Adipose tissue (tissue), 3 donors: ENCODE measurements around the gene MAPT. TPM values are rescaled to one million over a fixed set of nuclear protein-coding genes. Genes with fewer than 3 reads are reported as not detected.

Experiments used
- H3K27ac ChIP-seq: one replicate; pipeline ENCODE4 v1.5.1; 2013; ENCODE audit warnings: low read depth, low read length
- WGBS, 3 donors: extraction: QIAGEN DNeasy Blood & Tissue Kit; methylation state at CpG; one replicate each; pipeline ENCODE4 v1.1.7; 2013; 5-methylcytosine and 5-hydroxymethylcytosine counted together
- polyA plus RNA-seq, 3 donors: library from polyadenylated mRNA; stranded (reverse); fragments of 200-250 nt; gene quantifications; one replicate each; pipeline ENCODE4 v1.2.3, GENCODE V29; 2013
- donor health status: healthy with polysubstance abuse.
- donor health status: Bipolar disorder and iron deficiency.
- donor health status: healthy.

Gene MAPT
- polyA plus RNA-seq, 3 donors: 1.5 to 7.8 (median 4.6) TPM

DNA sequence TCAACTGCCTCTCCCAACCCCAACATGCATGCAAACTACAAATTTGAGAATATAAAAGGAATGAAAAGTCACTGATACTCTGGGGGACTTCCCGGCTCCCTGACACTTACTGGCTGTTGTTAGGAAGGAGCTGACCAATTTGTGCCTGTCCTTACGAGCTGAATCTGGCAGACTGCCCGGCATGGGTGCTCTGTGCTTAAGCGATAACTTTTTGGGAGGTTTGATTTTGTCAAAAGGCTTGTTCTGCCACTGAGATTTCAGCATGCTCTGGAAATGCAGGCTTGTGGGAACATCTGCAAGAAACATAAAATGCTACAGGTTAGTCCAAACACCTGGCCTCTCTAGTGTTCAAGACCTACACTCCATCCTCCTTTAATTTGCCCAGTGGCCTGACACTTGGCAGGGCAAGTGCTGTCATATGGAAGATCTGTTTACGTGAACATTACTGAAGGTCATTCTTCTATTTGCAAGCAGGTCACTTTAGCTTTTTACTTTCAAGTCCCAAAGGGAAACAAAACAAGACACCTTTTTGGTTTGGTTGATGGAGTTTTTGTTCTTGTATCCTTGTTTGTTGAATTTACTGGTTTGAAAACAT is 145.3 kb downstream of the MAPT start:
- 32 to 75% (median 72%) methylated on average over 5 of the region's 5 CpGs for WGBS, 3 donors

GRCh38 chr17:46042246-46042645 is 147.9 kb downstream of the MAPT start:
- no peak overlapping the region for H3K27ac ChIP-seq
- WGBS, 3 donors: 29 to 93% (median 85%) methylated on average over 2 of the region's 2 CpGs

More for the DNA sequence above, 145.3 kb downstream of the MAPT start:
- H3K27ac ChIP-seq: no peak overlapping the region

GRCh38 chr17:46042925-46043324 is 148.6 kb downstream of the MAPT start:
- H3K27ac ChIP-seq: no peak overlapping the region
- 30 to 71% (median 66%) methylated on average over 3 of the region's 3 CpGs for WGBS, 3 donors

- WGBS, 3 donors: 82 to 93% (median 91%) methylated on average over 3 of the region's 3 CpGs
Observed at GRCh38 chr17:46043606-46044005, 149.3 kb downstream of the MAPT start.

DNA sequence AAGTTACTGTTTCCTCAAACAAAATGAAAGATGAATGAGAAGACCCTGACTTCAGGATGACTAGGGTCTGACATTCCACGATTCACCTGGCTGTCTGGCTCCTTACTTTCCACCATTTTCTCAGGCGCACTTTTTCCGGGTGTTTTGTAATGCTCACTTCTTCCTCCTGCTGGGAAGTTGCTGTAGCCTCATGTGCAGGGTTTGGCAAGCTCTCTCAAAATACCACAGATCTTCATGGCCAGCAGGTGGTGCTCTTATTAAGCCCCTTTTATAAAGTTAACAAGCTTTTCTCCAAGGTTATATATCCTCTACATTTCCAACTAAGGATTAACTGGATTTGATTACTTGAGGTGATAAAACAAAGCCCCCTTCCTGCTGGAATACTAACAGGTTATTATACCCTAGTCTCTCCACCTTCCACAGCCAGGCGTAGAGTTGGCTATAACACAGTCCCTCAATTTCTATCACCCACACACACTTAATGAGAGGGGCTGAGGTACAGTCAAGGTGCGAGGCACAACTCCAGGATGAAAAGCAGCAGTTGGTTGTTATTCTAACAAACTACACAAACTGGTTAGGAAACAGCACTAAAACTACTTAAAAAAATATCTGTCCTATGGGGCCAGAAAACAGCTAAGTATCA is 150.1 kb downstream of the MAPT start:
- H3K27ac ChIP-seq: no peak overlapping the region
- 37 to 39% (median 37%) methylated on average over 5 of the region's 5 CpGs for WGBS, 3 donors

More at GRCh38 chr17:46043606-46044005, 149.3 kb downstream of the MAPT start:
- H3K27ac ChIP-seq: no peak overlapping the region

DNA sequence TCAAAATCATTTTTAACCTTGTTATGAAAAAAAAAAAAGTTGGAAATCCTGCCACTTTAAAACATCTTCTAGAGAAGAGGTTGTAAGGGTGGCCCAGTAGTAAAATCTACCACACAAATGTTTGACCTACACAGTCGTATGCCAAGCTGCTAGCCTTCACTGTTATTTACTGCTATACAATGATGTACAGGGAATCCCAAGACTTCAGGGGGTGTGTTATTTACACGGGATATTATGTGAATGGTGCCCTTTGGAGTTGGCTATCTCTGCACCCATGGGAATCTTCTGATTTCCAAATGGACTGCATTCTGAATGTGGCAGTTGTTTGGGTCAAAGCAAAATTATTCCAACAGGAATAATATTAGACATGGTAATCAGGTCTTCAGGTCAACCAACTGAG is 150.6 kb downstream of the MAPT start:
- H3K27ac ChIP-seq: no peak overlapping the region
- 35 to 80% (median 56%) methylated on average over 2 of the region's 2 CpGs for WGBS, 3 donors

DNA sequence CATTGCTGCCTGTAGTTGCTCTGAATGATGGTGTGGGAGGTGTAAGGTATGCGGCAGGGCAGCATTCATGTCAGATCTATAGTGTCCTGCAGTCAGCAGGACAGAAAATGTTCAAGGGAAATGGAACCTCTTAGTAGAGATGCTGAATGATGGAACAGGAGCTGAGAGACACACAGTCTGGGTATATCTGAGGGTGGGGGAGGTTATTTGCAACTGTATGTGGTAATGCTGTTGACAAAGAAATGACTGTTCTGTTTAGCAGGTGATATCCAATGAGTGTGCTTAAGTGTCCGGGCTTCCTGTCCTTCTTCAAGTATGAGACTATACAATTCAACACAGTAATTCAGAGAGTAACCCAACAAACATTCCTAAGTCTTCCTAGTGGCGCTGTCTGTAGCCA is 151.3 kb downstream of the MAPT start:
- H3K27ac ChIP-seq: no peak overlapping the region
- WGBS, 3 donors: 77 to 86% (median 83%) methylated on average over 3 of the region's 3 CpGs

DNA sequence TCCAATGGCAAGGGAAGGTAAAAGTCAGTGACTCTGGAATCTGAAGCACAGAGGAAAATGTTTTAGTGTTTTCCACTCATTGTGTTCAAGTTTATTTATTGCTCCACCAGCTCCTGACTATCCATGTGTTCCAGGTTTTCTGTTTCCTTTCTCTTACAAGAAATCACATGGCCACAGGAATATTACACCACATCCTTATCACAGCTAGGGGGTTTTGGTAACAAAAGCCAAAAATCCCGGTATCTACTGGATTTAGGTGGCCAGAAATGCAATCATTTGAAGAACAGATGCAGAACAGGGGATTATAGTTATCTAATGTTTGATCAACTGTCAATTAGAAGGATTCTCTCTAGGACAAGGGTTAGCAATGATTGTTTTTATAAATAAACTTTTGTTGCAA is 152.6 kb downstream of the MAPT start:
- WGBS, 3 donors: 26 to 28% (median 27%) methylated on average over 1 of the region's 1 CpG
- H3K27ac ChIP-seq: no peak overlapping the region

DNA sequence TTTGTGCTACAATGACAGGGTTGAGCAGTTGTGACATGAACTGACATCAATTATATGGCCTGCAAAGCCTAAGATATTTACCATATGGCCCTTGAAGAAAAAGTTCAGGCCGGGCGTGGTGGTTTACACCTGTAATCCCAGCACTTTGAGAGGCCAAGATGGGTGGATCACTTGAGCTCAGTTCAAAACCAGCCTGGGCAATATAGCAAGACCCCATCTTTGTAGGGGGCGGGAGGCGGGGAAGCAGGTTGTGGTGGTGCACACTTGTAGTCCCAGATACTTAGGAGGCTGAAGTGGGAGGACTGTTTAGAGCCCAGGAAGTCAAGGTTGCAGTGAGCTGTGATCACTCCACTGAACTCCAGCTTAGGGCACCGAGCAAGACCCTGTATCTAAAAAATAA is 153.0 kb downstream of the MAPT start:
- 96 to 99% (median 96%) methylated on average over 5 of the region's 5 CpGs for WGBS, 3 donors
- no peak overlapping the region for H3K27ac ChIP-seq

DNA sequence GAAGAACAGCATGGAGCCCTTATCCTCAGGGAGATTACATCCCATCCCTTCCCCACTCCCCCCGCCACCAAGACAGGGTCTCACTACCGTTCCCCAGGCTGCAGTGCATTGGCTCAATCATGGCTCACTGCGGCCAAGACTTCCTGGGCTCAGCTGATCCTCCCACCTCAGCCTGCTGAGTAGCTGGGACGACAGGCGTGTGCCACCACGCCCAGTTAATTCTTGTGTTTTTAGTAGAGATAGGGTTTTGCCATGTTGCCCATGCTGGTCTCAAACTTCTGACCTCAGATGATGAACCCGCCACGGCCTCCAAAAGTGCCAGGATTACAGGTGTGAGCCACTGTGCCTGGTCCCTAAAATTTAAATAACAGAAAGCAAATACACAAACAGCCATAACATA is 153.5 kb downstream of the MAPT start:
- no peak overlapping the region for H3K27ac ChIP-seq
- WGBS, 3 donors: 86 to 93% (median 90%) methylated on average over 8 of the region's 8 CpGs

- 93 to 96% (median 93%) methylated on average over 5 of the region's 5 CpGs for WGBS, 3 donors
- H3K27ac ChIP-seq: no peak overlapping the region
Observed at GRCh38 chr17:46049656-46050055, 155.3 kb downstream of the MAPT start.

- WGBS, 3 donors: 93 to 96% (median 95%) methylated on average over 8 of the region's 8 CpGs
- H3K27ac ChIP-seq: no peak overlapping the region
Observed at GRCh38 chr17:46053911-46054534, 159.7 kb downstream of the MAPT start.

GRCh38 chr17:46056800-46057304 is 162.5 kb downstream of the MAPT start:
- H3K27ac ChIP-seq: no peak overlapping the region
- 43 to 55% (median 45%) methylated on average over 4 of the region's 4 CpGs for WGBS, 3 donors

- 45 to 96% (median 94%) methylated on average over 4 of the region's 4 CpGs for WGBS, 3 donors
- H3K27ac ChIP-seq: no peak overlapping the region
Observed at GRCh38 chr17:46057366-46057765, 163.0 kb downstream of the MAPT start.

DNA sequence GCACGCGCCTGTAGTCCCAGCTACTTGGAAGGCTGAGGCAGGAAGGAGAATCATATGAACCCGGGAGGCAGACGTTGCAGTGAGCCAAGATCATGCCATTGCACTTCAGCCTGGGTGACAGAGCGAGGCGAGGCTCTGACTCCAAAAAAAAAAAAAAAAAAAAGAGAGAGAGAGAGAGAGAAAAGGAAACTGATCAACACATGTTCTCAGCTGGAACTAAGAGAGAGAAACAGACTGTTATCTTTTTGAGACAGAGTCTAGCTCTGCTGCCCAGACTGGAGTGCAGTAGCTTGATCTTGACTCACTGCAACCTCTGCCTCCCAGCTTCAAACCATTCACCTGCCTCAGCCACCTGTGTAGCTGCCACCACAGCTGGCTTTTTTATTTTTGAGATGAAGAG is 165.1 kb downstream of the MAPT start:
- no peak overlapping the region for H3K27ac ChIP-seq
- WGBS, 3 donors: 54 to 88% (median 80%) methylated on average over 6 of the region's 6 CpGs

DNA sequence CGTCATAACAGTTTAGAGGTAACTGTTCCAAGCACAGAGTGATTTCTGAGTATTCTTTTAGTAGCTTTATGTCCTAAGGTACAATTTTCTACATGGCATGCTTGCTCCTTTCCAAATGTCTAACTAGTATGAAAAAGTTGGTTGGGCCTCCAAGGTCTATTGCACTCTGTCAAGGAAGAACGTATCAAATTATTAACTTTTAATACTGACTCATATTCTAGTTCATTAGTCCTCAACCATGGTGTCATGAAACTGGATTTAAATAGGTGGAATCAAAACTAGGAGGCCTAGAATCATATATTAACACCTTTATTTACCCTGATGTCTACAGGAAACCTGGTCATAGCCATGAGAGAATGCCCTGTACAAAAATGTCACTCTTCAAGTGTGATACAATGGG is 166.1 kb downstream of the MAPT start:
- 59 to 84% (median 82%) methylated on average over 2 of the region's 2 CpGs for WGBS, 3 donors
- no peak overlapping the region for H3K27ac ChIP-seq

- no peak overlapping the region for H3K27ac ChIP-seq
- 93 to 97% (median 95%) methylated on average over 5 of the region's 5 CpGs for WGBS, 3 donors
Observed at GRCh38 chr17:46061435-46061834, 167.1 kb downstream of the MAPT start.

DNA sequence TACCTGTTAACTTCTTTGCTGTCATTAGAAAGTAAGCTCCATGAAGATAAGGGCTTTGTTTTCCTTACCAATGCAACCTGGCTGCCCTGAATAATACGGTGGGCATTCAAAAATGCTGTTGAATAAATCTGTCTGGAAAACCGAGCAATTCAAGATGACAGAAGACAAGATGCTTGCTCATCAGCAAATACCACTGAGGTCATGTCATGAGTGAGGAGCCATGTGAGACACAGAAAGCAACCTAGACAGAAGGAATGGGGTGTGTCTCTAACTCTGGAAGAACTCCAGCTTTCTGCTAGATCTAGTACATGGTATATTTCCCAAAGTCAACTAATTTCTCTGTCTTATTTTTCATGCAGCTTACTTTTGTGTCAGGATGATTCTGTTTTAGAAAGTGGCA is 168.9 kb downstream of the MAPT start:
- 34 to 70% (median 53%) methylated on average over 2 of the region's 2 CpGs for WGBS, 3 donors
- H3K27ac ChIP-seq: no peak overlapping the region

DNA sequence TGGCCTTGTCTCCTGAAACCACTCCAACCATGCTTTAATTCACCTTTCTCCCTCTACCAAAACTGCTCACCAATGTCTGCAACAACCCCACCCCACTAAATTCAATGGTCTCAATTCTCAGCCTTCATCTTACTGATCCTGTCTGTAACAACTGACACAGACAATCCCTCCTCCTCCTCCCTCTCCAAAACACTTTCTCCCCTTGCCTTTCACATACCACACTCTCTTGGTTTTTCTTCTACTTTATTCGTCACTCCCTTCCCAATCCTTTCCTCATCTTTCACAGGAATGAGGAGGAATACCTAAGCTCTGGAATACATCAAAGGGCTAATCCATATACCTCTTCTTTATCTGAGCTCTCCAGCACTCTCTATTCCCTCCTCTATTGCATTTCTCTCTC is 170.1 kb downstream of the MAPT start:
- no peak overlapping the region for H3K27ac ChIP-seq
- 88 to 96% (median 92%) methylated on average over 1 of the region's 1 CpG for WGBS, 3 donors

- H3K27ac ChIP-seq: no peak overlapping the region
Observed at GRCh38 chr17:46071796-46072195, 177.4 kb downstream of the MAPT start.

More at GRCh38 chr17:46071796-46072195, 177.4 kb downstream of the MAPT start:
- 62 to 90% (median 82%) methylated on average over 5 of the region's 5 CpGs for WGBS, 3 donors
